Breast epithelium (tissue), 3 donors: ENCODE measurements around the gene ACADL.

Source experiments
- CTCF ChIP-seq, 3 donors: fragments of 450-650 bp; IDR thresholded peaks; one replicate each; pipeline ENCODE4 v1.5.1; 2016 to 2017; ENCODE audit warnings: antibody characterized with exemption in 3 of 3, mild to moderate bottlenecking in 3 of 3, moderate library complexity in 3 of 3
- POLR2A ChIP-seq: fragments of 450-650 bp; IDR thresholded peaks from one replicate; pipeline ENCODE4 v1.6.1; 2016; ENCODE audit warnings: antibody characterized with exemption, mild to moderate bottlenecking, moderate library complexity
- POLR2AphosphoS5 ChIP-seq, 3 donors: sonication (generic); formaldehyde crosslinking; IDR thresholded peaks; one replicate each; pipeline ENCODE4 v1.6.1; 2017; ENCODE audit warnings: antibody characterized with exemption in 3 of 3

DNA sequence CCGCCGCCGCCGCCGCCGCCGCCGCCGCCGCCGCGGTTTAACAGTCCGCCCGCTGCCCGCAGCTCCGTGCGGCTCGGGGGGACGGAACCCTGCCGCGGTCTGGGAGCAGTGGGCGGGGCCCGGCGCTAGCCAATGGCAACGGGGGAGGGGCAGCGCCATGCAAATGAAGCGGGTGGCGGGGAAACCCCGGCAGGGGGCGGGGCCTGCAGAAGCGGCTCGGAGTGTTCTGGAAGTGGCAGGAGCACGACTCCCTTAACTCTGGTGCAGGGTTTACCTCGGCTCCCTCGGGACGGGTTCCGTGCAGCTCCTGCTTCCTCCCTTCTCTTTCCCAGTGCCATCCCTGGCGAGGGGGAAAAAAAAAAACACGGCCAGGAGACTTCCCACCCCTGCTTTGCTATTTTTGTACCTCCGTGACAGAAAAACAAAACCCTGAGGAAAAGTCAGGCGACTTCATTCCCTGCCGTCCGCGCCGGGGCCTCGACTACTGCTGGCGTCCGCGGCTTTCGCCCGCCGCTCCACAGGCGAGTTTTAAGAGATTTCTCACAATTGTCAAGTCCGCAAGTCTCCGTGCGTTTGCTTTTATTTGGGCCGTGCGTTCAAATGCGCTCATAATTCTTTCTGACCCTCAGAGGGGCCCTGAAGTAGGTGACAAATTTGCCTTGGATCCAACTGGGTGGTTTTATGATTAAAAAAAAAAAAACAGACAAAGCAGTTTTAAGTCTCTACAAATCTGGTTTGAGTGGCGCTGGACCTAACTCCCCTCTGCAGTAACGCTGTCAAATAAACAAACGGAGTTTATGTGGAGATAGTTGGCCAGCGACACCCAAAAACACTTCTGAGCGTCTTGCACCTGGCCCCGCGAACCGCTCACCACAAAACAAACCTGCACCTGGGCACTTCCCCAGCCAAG lies 53.7 kb downstream of the ACADL start, which contains the start of gene KANSL1L:
- TF ChIP-seq POLR2A = peak; percentile 49
- TF ChIP-seq CTCF (IDR thresholded peaks at IDR 0.05) = no peak
- peak in 2 of 3 donors; percentile 11 to 76 for TF ChIP-seq POLR2AphosphoS5 (IDR thresholded peaks at IDR 0.05)
